CD14-positive monocyte (primary cell): ENCODE data around the gene B4GALT7. TPM values are rescaled to one million over a fixed set of nuclear protein-coding genes. Genes with fewer than 3 reads are reported as not detected.

Source experiments
- polyA plus RNA-seq, 3 donors: library from polyadenylated mRNA; depleted of rRNA in 1 of 3; unstranded in 2 of 3; stranded (reverse) in 1 of 3; fragments of 300-500 nt in 2 of 3; fragments of >200 nt in 1 of 3; fragmentation: Illumina TruSeq in 2 of 3; gene quantifications; 1 replicate in 2 of 3; 2 replicates in 1 of 3; pipeline ENCODE4 v1.2.3, GENCODE V29; 2012 to 2021

Gene B4GALT7
- polyA plus RNA-seq, 3 donors: 15.6 to 21.7 (median 18.8) TPM

Other genes with a start within 250 kb of the B4GALT7 start
- gene LMAN2, start 248.5 kb upstream of the B4GALT7 start, polyA plus RNA-seq: 100 to 1,000 TPM; 148 to 275 (median 259) TPM
- 100 to 1,000 TPM in 1 of 3 donors, 10 to 100 TPM in 2; 35.4 to 186 (median 43.5) TPM for gene RGS14, start 242.2 kb upstream of the B4GALT7 start, polyA plus RNA-seq
- not detected for gene SLC34A1, start 215.7 kb upstream of the B4GALT7 start, polyA plus RNA-seq
- gene PFN3, start 199.5 kb upstream of the B4GALT7 start, polyA plus RNA-seq: not detected
- gene F12, start 190.6 kb upstream of the B4GALT7 start, polyA plus RNA-seq: 1 to 10 TPM; 1.4 to 5.5 (median 1.5) TPM
- gene GRK6, start 173.5 kb upstream of the B4GALT7 start, polyA plus RNA-seq: 100 to 1,000 TPM in 1 of 3 donors, 10 to 100 TPM in 2; 41.6 to 101 (median 63.4) TPM
- gene PRR7, start 153.3 kb upstream of the B4GALT7 start, polyA plus RNA-seq: 10 to 100 TPM in 1 of 3 donors, 1 to 10 TPM in 2; 1.8 to 17.4 (median 2.1) TPM
- gene DBN1, start 126.5 kb upstream of the B4GALT7 start, polyA plus RNA-seq: 1 to 10 TPM in 1 of 3 donors, under 1 TPM in 2; 0.71 to 1.6 (median 0.73) TPM
- gene PDLIM7, start 102.5 kb upstream of the B4GALT7 start, polyA plus RNA-seq: 100 to 1,000 TPM in 1 of 3 donors, 10 to 100 TPM in 2; 21.6 to 126 (median 27.2) TPM
- gene DOK3, start 90.3 kb upstream of the B4GALT7 start, polyA plus RNA-seq: 100 to 1,000 TPM in 1 of 3 donors, 10 to 100 TPM in 2; 62.8 to 196 (median 98.3) TPM
- gene DDX41, start 83.2 kb upstream of the B4GALT7 start, polyA plus RNA-seq: 100 to 1,000 TPM in 1 of 3 donors, 10 to 100 TPM in 2; 44.9 to 178 (median 70.3) TPM
- gene FAM193B, start 45.6 kb upstream of the B4GALT7 start, polyA plus RNA-seq: 100 to 1,000 TPM in 1 of 3 donors, 1 to 10 TPM in 2; 1.6 to 216 (median 1.9) TPM
- 100 to 1,000 TPM in 2 of 3 donors, 10 to 100 TPM in 1; 98.2 to 150 (median 136) TPM for gene TMED9, start 7.9 kb upstream of the B4GALT7 start, polyA plus RNA-seq
- gene FAM153A, start 182.8 kb downstream of the B4GALT7 start, polyA plus RNA-seq: not detected